ENCODE data around the gene FNIP2. TPM values are rescaled to one million over a fixed set of nuclear protein-coding genes. Genes with fewer than 3 reads are reported as not detected.
"Not testable (repeated sequence)": the region's sequence is repeated elsewhere in the genome, so short reads cannot be mapped to it uniquely, and the experiment has no call there.

FNIP2 gene
- total and polyA plus RNA-seq, 2 experiments from 2014 or later = 1.8 to 22.4 TPM

DNA sequence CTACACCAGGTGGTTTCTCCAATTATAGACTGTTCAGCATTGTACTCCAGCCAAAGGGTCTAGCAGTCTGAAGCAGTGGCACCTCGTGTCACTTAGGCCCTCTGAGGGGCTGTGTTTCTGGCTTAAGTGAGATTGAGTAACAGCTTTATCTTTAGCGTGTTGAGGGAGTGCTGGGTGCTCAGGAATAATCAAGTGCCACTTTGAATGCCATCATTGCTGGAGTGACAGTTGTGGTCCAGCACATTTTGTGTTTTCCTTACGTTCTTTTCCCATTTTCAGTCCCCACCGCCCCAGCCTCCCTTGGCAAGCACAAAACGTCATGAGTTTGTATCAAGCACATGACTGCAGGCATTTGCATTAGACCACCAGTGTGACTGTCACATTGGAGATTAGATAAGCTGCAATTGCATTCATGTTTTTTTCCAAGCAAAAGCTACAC, 58.7 kb downstream of the FNIP2 start:
- H2AFZ ChIP-seq = no peak overlapping the region
- in situ Hi-C loops (cut with MboI) = no loop called here
- TF ChIP-seq EZH2 (IDR thresholded peaks at IDR 0.05; ENCODE audit: insufficient read depth, poor library complexity, severe bottlenecking) (no peak), EZH2phosphoT487 (IDR thresholded peaks at IDR 0.05; ENCODE audit: insufficient read depth, low read depth) (no peak)
- H3K4me1 ChIP-seq (ENCODE audit: insufficient read depth) = peaks cover 31% of the 10 kb centered on the region
- no peak overlapping the region for H3K27ac ChIP-seq
- no peak overlapping the region for H3K4me2 ChIP-seq (ENCODE audit: unreplicated experiment)
- H3K9ac ChIP-seq = no peak overlapping the region
- peaks cover 12% of the 10 kb centered on the region; the same call in 1 of the 2 replicates for H3K36me3 ChIP-seq (ENCODE audit: low read depth)
- H3K79me2 ChIP-seq (ENCODE audit: insufficient read depth) = peaks cover 20% of the 10 kb centered on the region; the same call in 1 of the 2 replicates
- H3K9me3 ChIP-seq (ENCODE audit: low read depth) = no peaks in the 10 kb centered on the region
- 91 to 97% methylated on average over 5 of the region's 5 CpGs for WGBS, 2 experiments (ENCODE audit: low coverage in 1 of 2, low lambda C conversion rate in 2 of 2, missing lambda C conversion rate in 2 of 2)
- no peaks in the 10 kb centered on the region for H4K20me1 ChIP-seq (ENCODE audit: insufficient read depth)
- peaks cover 30% of the 10 kb centered on the region for H3F3A ChIP-seq (ENCODE audit: insufficient read depth)
- no peaks in the 10 kb centered on the region for H3K9me2 ChIP-seq (ENCODE audit: insufficient read depth)
- H3K27me3 ChIP-seq (replicated peaks; ENCODE audit: insufficient read depth) = no peaks in the 10 kb centered on the region
- no peak overlapping the region for H3K4me3 ChIP-seq
- no peak for DNase-seq

DNA sequence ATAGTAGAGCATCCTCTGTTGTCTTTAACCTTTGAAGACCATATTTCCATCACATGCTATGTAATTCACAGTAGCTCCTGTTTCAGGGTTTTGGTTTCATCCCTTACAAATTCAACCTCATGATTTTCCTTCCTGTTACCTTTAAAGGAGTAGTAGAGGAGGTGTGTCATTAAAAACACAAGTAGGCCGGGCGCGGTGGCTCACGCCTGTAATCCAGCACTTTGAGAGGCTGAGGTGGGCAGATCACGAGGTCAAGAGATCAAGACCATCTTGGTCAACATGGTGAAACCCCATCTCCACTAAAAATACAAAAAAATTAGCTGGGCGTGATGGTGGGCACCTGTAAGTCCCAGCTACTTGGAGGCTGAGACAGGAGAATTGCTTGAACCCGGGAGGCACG, 59.3 kb downstream of the FNIP2 start:
- H4K20me1 ChIP-seq (ENCODE audit: insufficient read depth); H3K9me2 ChIP-seq (ENCODE audit: insufficient read depth); H2AFZ ChIP-seq; H3K4me3 ChIP-seq; H3K9ac ChIP-seq; H3K9me3 ChIP-seq (ENCODE audit: low read depth); H3K27me3 ChIP-seq (replicated peaks; ENCODE audit: insufficient read depth); DNase-seq; in situ Hi-C loops (cut with MboI); H3K4me2 ChIP-seq (ENCODE audit: unreplicated experiment); H3K27ac ChIP-seq: not testable (repeated sequence)
- H3K4me1 ChIP-seq (ENCODE audit: insufficient read depth) = peaks cover 31% of the 10 kb centered on the region
- H3K79me2 ChIP-seq (ENCODE audit: insufficient read depth) = peaks cover 15% of the 10 kb centered on the region; the same call in 1 of the 2 replicates
- WGBS, 2 experiments (ENCODE audit: low coverage in 1 of 2, low lambda C conversion rate in 2 of 2, missing lambda C conversion rate in 2 of 2) = 98% methylated on average over 8 of the region's 8 CpGs
- H3K36me3 ChIP-seq (ENCODE audit: low read depth) = peaks cover 17% of the 10 kb centered on the region; the same call in 1 of the 2 replicates
- peaks cover 27% of the 10 kb centered on the region for H3F3A ChIP-seq (ENCODE audit: insufficient read depth)

DNA sequence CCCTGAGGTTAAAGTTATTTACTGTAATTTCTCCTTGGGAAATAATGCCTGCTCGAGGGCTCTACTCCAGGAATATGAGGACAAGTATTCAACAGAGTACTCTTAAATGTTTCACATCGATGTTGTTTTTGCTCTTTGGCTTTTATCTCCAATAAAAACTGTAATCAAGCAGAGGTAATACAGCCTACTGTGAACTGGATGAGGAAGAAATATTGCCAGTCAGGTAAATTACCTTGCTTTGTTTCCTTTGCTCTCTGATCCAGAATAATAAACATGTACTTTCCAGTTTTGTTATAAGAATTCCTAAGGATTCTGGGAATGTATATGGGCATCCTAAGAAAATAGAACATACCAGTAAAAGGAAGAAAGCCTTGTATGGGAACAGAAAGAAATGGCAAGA, 60.4 kb downstream of the FNIP2 start:
- Histone ChIP-seq H3F3A (ENCODE audit: insufficient read depth) (peaks cover 16% of the 10 kb centered on the region), H3K79me2 (ENCODE audit: insufficient read depth) (0 out of 2 replicates have a peak, but pooled peaks cover 4% of the 10 kb centered on the region), H3K9ac (no peak overlapping the region), H3K4me2 (ENCODE audit: unreplicated experiment) (no peak overlapping the region), H3K36me3 (ENCODE audit: low read depth) (peaks cover 25% of the 10 kb centered on the region; the same call in 1 of the 2 replicates), H4K20me1 (ENCODE audit: insufficient read depth) (no peaks in the 10 kb centered on the region), H3K4me3 (no peak overlapping the region), H3K9me2 (ENCODE audit: insufficient read depth) (no peaks in the 10 kb centered on the region), H3K9me3 (ENCODE audit: low read depth) (no peaks in the 10 kb centered on the region), H2AFZ (no peak overlapping the region), H3K27ac (no peak overlapping the region), H3K27me3 (replicated peaks; ENCODE audit: insufficient read depth) (no peaks in the 10 kb centered on the region), H3K4me1 (ENCODE audit: insufficient read depth) (peaks cover 20% of the 10 kb centered on the region)
- TF ChIP-seq EZH2phosphoT487 (IDR thresholded peaks at IDR 0.05; ENCODE audit: insufficient read depth, low read depth) (no peak), EZH2 (IDR thresholded peaks at IDR 0.05; ENCODE audit: insufficient read depth, poor library complexity, severe bottlenecking) (no peak)
- 91 to 97% methylated on average over 2 of the region's 2 CpGs for WGBS, 2 experiments (ENCODE audit: low coverage in 1 of 2, low lambda C conversion rate in 2 of 2, missing lambda C conversion rate in 2 of 2)
- in situ Hi-C loops (cut with MboI) = no loop called here
- DNase-seq = no peak

DNA sequence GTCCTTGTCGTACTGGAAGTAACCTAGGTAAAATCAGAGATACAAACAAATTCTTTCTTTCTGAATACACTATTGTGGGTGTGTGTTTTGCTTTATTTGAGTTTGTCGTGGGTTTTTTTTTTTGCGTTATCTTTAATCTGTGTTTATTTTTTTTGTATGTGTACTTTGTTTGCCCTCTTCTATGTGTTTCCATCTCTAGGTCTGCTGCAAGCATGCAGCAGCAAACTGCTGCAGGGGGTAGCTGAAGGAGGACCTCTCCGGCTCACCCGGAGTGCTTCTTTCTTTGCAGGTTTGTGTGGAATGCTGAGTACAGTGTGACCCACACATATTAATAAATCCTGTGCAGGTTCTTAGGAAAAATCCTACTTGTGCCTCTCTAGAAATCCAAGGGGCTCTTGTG, 64.8 kb downstream of the FNIP2 start:
- in situ Hi-C loops (cut with MboI) = no loop called here
- WGBS, 2 experiments (ENCODE audit: low coverage in 1 of 2, low lambda C conversion rate in 2 of 2, missing lambda C conversion rate in 2 of 2) = 93 to 94% methylated on average over 5 of the region's 5 CpGs

More for the DNA sequence above, 64.8 kb downstream of the FNIP2 start:
- Histone ChIP-seq H3K4me2 (ENCODE audit: unreplicated experiment) (no peak overlapping the region), H3K4me1 (ENCODE audit: insufficient read depth) (no peaks in the 10 kb centered on the region), H2AFZ (no peak overlapping the region), H4K20me1 (ENCODE audit: insufficient read depth) (no peaks in the 10 kb centered on the region), H3K9me3 (ENCODE audit: low read depth) (no peaks in the 10 kb centered on the region), H3K9me2 (ENCODE audit: insufficient read depth) (no peaks in the 10 kb centered on the region), H3K36me3 (ENCODE audit: low read depth) (peaks cover 32% of the 10 kb centered on the region; the same call in 1 of the 2 replicates), H3K27ac (no peak overlapping the region), H3K9ac (no peak overlapping the region), H3F3A (ENCODE audit: insufficient read depth) (no peaks in the 10 kb centered on the region), H3K79me2 (ENCODE audit: insufficient read depth) (no peaks in the 10 kb centered on the region), H3K27me3 (replicated peaks; ENCODE audit: insufficient read depth) (no peaks in the 10 kb centered on the region), H3K4me3 (no peak overlapping the region)
- DNase-seq = no peak
- TF ChIP-seq EZH2 (IDR thresholded peaks at IDR 0.05; ENCODE audit: insufficient read depth, poor library complexity, severe bottlenecking) = no peak
- TF ChIP-seq EZH2phosphoT487 (IDR thresholded peaks at IDR 0.05; ENCODE audit: insufficient read depth, low read depth) = no peak
